Transverse colon (tissue), 4 donors: ENCODE measurements around the gene SPECC1. TPM values are rescaled to one million over a fixed set of nuclear protein-coding genes. Genes with fewer than 3 reads are reported as not detected.
"Not testable (repeated sequence)": the region's sequence is repeated elsewhere in the genome, so short reads cannot be mapped to it uniquely, and the experiment has no call there.

Experiments
- DNase-seq: peaks from one replicate; pipeline ENCODE4 v3.0.0-alpha.2; 2019
- H3K27ac ChIP-seq, 4 donors: fragments of 200-600 bp; sonication (generic); 2 replicates each; pipeline ENCODE4 v1.5.1; 2016 to 2018; ENCODE audit warnings: inconsistent platforms in 4 of 4
- H3K27me3 ChIP-seq: fragments of 200-600 bp; sonication (generic); 2 replicates; pipeline ENCODE4 v1.5.1; 2017; ENCODE audit warnings: inconsistent platforms
- H3K36me3 ChIP-seq, 4 donors: fragments of 200-600 bp; sonication (generic); 2 replicates each; pipeline ENCODE4 v1.5.1; 2017 to 2019; ENCODE audit warnings: inconsistent platforms in 4 of 4
- H3K4me1 ChIP-seq, 4 donors: fragments of 200-600 bp; sonication (generic); 2 replicates each; pipeline ENCODE4 v1.5.1; 2017 to 2020; ENCODE audit warnings: inconsistent platforms in 4 of 4
- H3K4me3 ChIP-seq, 4 donors: fragments of 200-600 bp; sonication (generic); 1 replicate in 1 of 4; 2 replicates in 3 of 4; pipeline versions ENCODE4 v1.5.1 to v1.6.1; 2017 to 2019; ENCODE audit warnings: inconsistent platforms in 4 of 4
- H3K9me3 ChIP-seq, 2 donors: fragments of 200-600 bp; sonication (generic); 2 replicates each; pipeline ENCODE4 v1.5.1; 2017 to 2019; ENCODE audit warnings: inconsistent platforms in 2 of 2
- CTCF ChIP-seq, 5 experiments: fragments of 200-600 bp in 3 of 5; fragments of 450-650 bp in 2 of 5; sonication (generic) in 3 of 5; IDR thresholded peaks; 1 replicate in 2 of 5; 2 replicates in 3 of 5; pipeline ENCODE4 v1.5.1; 2016 to 2017; ENCODE audit warnings: antibody characterized with exemption in 5 of 5, inconsistent platforms in 3 of 5, mild to moderate bottlenecking in 2 of 5, moderate library complexity in 1 of 5
- EP300 ChIP-seq: sonication (generic); formaldehyde crosslinking; IDR thresholded peaks from one replicate; pipeline ENCODE4 v1.6.1; 2017; ENCODE audit warnings: antibody characterized with exemption, low read depth
- POLR2A ChIP-seq: fragments of 450-650 bp; IDR thresholded peaks from one replicate; pipeline ENCODE4 v1.6.1; 2016; ENCODE audit warnings: antibody characterized with exemption, mild to moderate bottlenecking, moderate library complexity
- POLR2AphosphoS5 ChIP-seq, 3 donors: sonication (generic); formaldehyde crosslinking; IDR thresholded peaks; one replicate each; pipeline ENCODE4 v1.6.1; 2016; ENCODE audit warnings: antibody characterized with exemption in 3 of 3
- WGBS, 2 donors: methylation state at CpG; one replicate each; pipeline ENCODE4 v1.1.5; 2018; ENCODE audit warnings: low coverage in 1 of 2; 5-methylcytosine and 5-hydroxymethylcytosine counted together
- in situ Hi-C, 4 donors: fragments of 200-750 bp; cut with MboI; loops; one replicate each; pipeline versions ENCODE4 v1.15.0 to v1.15.1; 2017; ENCODE audit warnings: low sequenced_read_pairs in 3 of 4, low pct_ligation_motif_present in 1 of 4, low pct_unique_long_range_greater_than_20kb in 1 of 4
- intact Hi-C: fragments of 100-400 bp; cut with DNase I; formaldehyde crosslinking; loops from one replicate; pipeline ENCODE4 v1.15.1; 2023; ENCODE audit warnings: low total_unique reads
- total RNA-seq, 4 donors: library from RNA; depleted of rRNA; stranded (reverse); fragments of >200 nt; gene quantifications; one replicate each; pipeline ENCODE4 v1.1.0, GENCODE V29; 2016

The SPECC1 gene
- total RNA-seq, 4 donors from 2014 or later, result 117 to 141 (median 125) TPM

- 79 to 81% methylated on average over 4 to 5 of the region's 5 CpGs for WGBS, 2 donors
- peaks cover 0 to 10% (median 0%) of the 10 kb centered on the region in 4 donors for H3K36me3 ChIP-seq
- intact Hi-C loops, result no loop called here
- H3K4me3 ChIP-seq, result no peak overlapping the region
- no peak for DNase-seq
- no peaks in the 10 kb centered on the region for H3K9me3 ChIP-seq
- in situ Hi-C loops, result no loop called here
- H3K27me3 ChIP-seq, result no peaks in the 10 kb centered on the region
- TF ChIP-seq POLR2A (no peak), POLR2AphosphoS5 (IDR thresholded peaks at IDR 0.05) (no peak), CTCF (IDR thresholded peaks at IDR 0.05) (no peak), EP300 (no peak)
- H3K27ac ChIP-seq, result no peak overlapping the region
- H3K4me1 ChIP-seq, result peaks cover 0 to 4% (median 0%) of the 10 kb centered on the region in 4 donors
Observed at GRCh38 chr17:20236578-20237227, 227.5 kb downstream of the SPECC1 start.

GRCh38 chr17:20239776-20240175 is 230.6 kb downstream of the SPECC1 start:
- H3K4me3 ChIP-seq, H3K27me3 ChIP-seq, DNase-seq, H3K4me1 ChIP-seq, H3K9me3 ChIP-seq, intact Hi-C loops, H3K36me3 ChIP-seq, H3K27ac ChIP-seq: not testable (repeated sequence)
- WGBS, 2 donors, result 96% methylated on average over 2 of the region's 3 CpGs
- in situ Hi-C loops, result loop anchor here in 1 of 4 donors (10.0 kb wide), 1 partner anchor 75 kb away; no protein-coding TSS in a partner anchor

- DNase-seq, result no peak
- Histone ChIP-seq H3K36me3 (peaks cover 0 to 14% (median 0%) of the 10 kb centered on the region in 4 donors), H3K27me3 (no peaks in the 10 kb centered on the region), H3K4me3 (no peak overlapping the region), H3K9me3 (no peaks in the 10 kb centered on the region), H3K4me1 (peaks cover 0 to 6% (median 0%) of the 10 kb centered on the region in 4 donors), H3K27ac (no peak overlapping the region)
- 50% methylated on average over 3 to 4 of the region's 4 CpGs for WGBS, 2 donors
- intact Hi-C loops, result no loop called here
- in situ Hi-C loops, result loop anchor here in 1 of 4 donors (10.0 kb wide), 1 partner anchor 73 kb away; no protein-coding TSS in a partner anchor
- TF ChIP-seq CTCF (IDR thresholded peaks at IDR 0.05), result no peak
- no peak for TF ChIP-seq POLR2AphosphoS5 (IDR thresholded peaks at IDR 0.05)
- TF ChIP-seq EP300, result no peak
- TF ChIP-seq POLR2A, result no peak
Observed at GRCh38 chr17:20241855-20242254, 232.7 kb downstream of the SPECC1 start.

DNA sequence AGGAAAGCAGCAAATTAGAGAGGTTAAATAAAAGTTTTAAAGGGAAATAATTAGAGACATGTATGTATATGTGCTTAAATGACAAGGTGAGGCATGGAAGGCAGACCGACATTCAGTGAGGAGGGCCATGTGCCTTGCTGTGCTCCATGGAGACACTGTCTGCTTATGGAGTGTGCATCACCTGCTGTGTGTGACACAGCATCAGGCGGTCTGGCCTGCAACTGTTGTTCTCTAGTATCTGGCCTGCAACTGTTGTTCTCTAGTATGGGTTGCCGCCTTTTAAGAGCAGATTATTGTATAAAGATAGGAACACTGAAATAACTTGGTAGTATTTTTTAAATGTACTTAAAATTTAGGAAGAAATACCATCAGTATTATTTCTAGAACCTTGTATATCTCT is 233.1 kb downstream of the SPECC1 start:
- Histone ChIP-seq H3K4me1 (peaks cover 0 to 6% (median 0%) of the 10 kb centered on the region in 4 donors), H3K27me3 (no peaks in the 10 kb centered on the region), H3K36me3 (peaks cover 0 to 17% (median 0%) of the 10 kb centered on the region in 4 donors), H3K4me3 (no peak overlapping the region), H3K9me3 (no peaks in the 10 kb centered on the region), H3K27ac (no peak overlapping the region)
- TF ChIP-seq POLR2AphosphoS5 (IDR thresholded peaks at IDR 0.05) (no peak), CTCF (IDR thresholded peaks at IDR 0.05) (no peak), POLR2A (no peak), EP300 (no peak)
- in situ Hi-C loops (loop anchor here in 1 of 4 donors (10.0 kb wide), 1 partner anchor 73 kb away; no protein-coding TSS in a partner anchor), intact Hi-C loops (no loop called here)
- 91 to 94% methylated on average over 3 of the region's 3 CpGs for WGBS, 2 donors
- no peak for DNase-seq
